ENCODE results near the gene EPB41L3. TPM values are rescaled to one million over a fixed set of nuclear protein-coding genes. Genes with fewer than 3 reads are reported as not detected.

EPB41L3 gene
- polyA plus RNA-seq, 5 donors: 30.1 to 42.2 (median 40.5) TPM

Other genes starting within 250 kb of the EPB41L3 start
- 10 to 100 TPM; 19.3 to 24.8 (median 22.9) TPM for gene ZBTB14, start 248.3 kb downstream of the EPB41L3 start, polyA plus RNA-seq (ENCODE audit: insufficient read depth in 1 of 5, insufficient read length in 5 of 5, low replicate concordance in 1 of 5)